ENCODE measurements around the gene ADAMTS16.
"Not testable (repeated sequence)": the region's sequence is repeated elsewhere in the genome, so short reads cannot be mapped to it uniquely, and the experiment has no call there.

ADAMTS16 gene

DNA sequence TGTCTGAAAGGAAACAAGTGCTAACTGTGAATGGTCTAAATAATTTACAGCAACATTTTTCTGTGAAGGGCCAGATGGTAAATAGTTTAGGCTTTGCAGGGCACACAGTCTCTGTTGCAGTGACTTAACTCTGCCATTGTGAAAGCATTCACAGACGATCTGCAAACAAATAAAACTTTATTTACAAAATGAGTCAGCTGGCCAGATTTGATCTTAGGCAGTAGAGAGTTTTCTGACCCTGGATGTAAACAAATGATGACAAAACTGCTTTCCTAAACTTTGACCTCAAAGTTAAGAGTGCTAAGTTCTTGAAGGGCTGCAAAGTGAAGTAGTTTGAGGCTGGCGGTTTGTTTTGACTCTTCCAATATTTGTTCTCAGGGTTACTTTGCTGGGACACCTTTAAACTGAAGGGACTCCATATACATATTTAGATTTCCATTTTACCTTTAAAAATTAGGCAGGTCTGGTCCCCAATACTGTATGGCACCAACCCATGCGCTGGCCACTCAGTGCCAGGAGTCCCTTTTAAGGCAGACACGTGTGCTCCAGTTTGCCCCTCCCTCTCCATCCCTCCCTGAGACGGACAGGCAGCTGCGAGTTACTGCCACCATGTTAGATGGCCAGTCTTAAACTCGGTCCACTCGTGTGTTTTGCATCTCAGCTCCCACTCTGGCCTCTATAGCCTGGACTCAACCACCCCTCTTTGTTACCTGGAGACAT, 4.0 kb upstream of the ADAMTS16 start:
- Histone ChIP-seq H3K9ac (ENCODE audit: low read depth, low read length, poor library complexity) (no peak overlapping the region), H3K4me3 (ENCODE audit: low read length in 2 of 2) (no peak overlapping the region), H3K18ac (ENCODE audit: low read length) (no peak overlapping the region), H3K23ac (ENCODE audit: low read depth, low read length, poor library complexity) (no peak overlapping the region), H3K4me2 (ENCODE audit: insufficient read depth, low read length, poor library complexity, severe bottlenecking) (no peak overlapping the region), H2BK15ac (ENCODE audit: low read length) (no peak overlapping the region), H4K91ac (ENCODE audit: low read depth, low read length, poor library complexity) (no peak overlapping the region), H4K8ac (ENCODE audit: low read depth, low read length) (no peak overlapping the region), H3K36me3 (replicated peaks in 1 of 2; ENCODE audit: control insufficient read depth in 2 of 2, insufficient read depth in 2 of 2, low read length in 2 of 2) (no peaks in the 10 kb centered on the region), H2AFZ (ENCODE audit: low read length) (no peak overlapping the region), H3K9me3 (replicated peaks in 1 of 2; ENCODE audit: control insufficient read depth in 2 of 2, insufficient read depth in 1 of 2, low read depth in 1 of 2, low read length in 2 of 2) (no peaks in the 10 kb centered on the region), H3K27me3 (ENCODE audit: control insufficient read depth in 3 of 3, insufficient read depth in 3 of 3, low read depth in 1 of 3, low read length in 3 of 3) (peaks cover 3 to 21% (median 13%) of the 10 kb centered on the region in 3 experiments), H2AK5ac (ENCODE audit: low read depth, low read length) (no peak overlapping the region), H3K14ac (ENCODE audit: low read length) (no peak overlapping the region), H3K4me1 (ENCODE audit: control insufficient read depth in 2 of 2, insufficient read depth in 1 of 2, low read depth in 1 of 2, low read length in 2 of 2) (peaks cover 0 to under 1% of the 10 kb centered on the region in 2 donors), H2BK12ac (ENCODE audit: low read length) (no peak overlapping the region), H2BK120ac (ENCODE audit: low read depth, low read length) (no peak overlapping the region), H2BK5ac (ENCODE audit: low read length) (no peak overlapping the region), H3K4ac (ENCODE audit: low read length) (no peak overlapping the region), H3K27ac (replicated peaks; ENCODE audit: low read length) (no peak overlapping the region), H3K79me1 (ENCODE audit: low read depth, low read length) (peaks cover 5% of the 10 kb centered on the region)
- DNase-seq (ENCODE audit: low spot score): no peak
- no CpG with 5 or more reads among the region's 8 CpGs for WGBS, 2 donors (ENCODE audit: extremely low coverage in 2 of 2, insufficient read length in 2 of 2, insufficient replicate concordance in 1 of 2)

GRCh38 chr5:5137851-5138250, 2.3 kb upstream of the ADAMTS16 start:
- H3K36me3 ChIP-seq (replicated peaks in 1 of 2; ENCODE audit: control insufficient read depth in 2 of 2, insufficient read depth in 2 of 2, low read length in 2 of 2); H3K79me1 ChIP-seq (ENCODE audit: low read depth, low read length); DNase-seq (ENCODE audit: low spot score); H4K91ac ChIP-seq (ENCODE audit: low read depth, low read length, poor library complexity); H3K27ac ChIP-seq (replicated peaks; ENCODE audit: low read length); H3K4ac ChIP-seq (ENCODE audit: low read length); H2BK15ac ChIP-seq (ENCODE audit: low read length); H3K4me2 ChIP-seq (ENCODE audit: insufficient read depth, low read length, poor library complexity, severe bottlenecking); H3K18ac ChIP-seq (ENCODE audit: low read length); H4K8ac ChIP-seq (ENCODE audit: low read depth, low read length); H2BK12ac ChIP-seq (ENCODE audit: low read length); H2BK120ac ChIP-seq (ENCODE audit: low read depth, low read length); H3K23ac ChIP-seq (ENCODE audit: low read depth, low read length, poor library complexity); H3K4me1 ChIP-seq (ENCODE audit: control insufficient read depth in 2 of 2, insufficient read depth in 1 of 2, low read depth in 1 of 2, low read length in 2 of 2); H2AFZ ChIP-seq (ENCODE audit: low read length); H3K9me3 ChIP-seq (replicated peaks in 1 of 2; ENCODE audit: control insufficient read depth in 2 of 2, insufficient read depth in 1 of 2, low read depth in 1 of 2, low read length in 2 of 2); H3K9ac ChIP-seq (ENCODE audit: low read depth, low read length, poor library complexity); H3K14ac ChIP-seq (ENCODE audit: low read length); H2BK5ac ChIP-seq (ENCODE audit: low read length); H2AK5ac ChIP-seq (ENCODE audit: low read depth, low read length); H3K4me3 ChIP-seq (ENCODE audit: low read length in 2 of 2): not testable (repeated sequence)
- peaks cover 3 to 26% (median 16%) of the 10 kb centered on the region in 3 experiments for H3K27me3 ChIP-seq (ENCODE audit: control insufficient read depth in 3 of 3, insufficient read depth in 3 of 3, low read depth in 1 of 3, low read length in 3 of 3)
- no CpG with 5 or more reads among the region's 24 CpGs for WGBS, 2 donors (ENCODE audit: extremely low coverage in 2 of 2, insufficient read length in 2 of 2, insufficient replicate concordance in 1 of 2)

DNA sequence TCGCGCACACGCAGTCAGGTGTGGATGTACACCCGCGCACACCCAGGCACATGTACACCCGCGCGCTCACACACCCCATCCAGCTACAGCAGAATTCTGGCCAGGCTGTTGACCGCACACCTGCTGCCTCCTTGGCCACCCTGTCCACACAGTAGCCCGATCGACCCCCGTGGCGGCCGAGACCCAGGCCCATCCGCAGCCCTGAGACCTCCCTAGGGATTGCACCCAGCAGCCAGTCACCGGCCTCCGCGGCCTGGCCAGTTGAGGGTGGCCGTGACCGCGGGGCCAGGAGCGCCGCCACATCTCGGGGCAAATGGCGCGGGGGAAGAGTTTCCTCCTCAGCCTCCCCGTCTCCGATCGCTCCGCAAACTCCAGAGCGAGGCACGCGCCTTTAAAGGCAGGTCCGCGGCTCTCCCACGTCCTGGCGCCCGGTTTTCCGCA, 774 bp upstream of the ADAMTS16 start:
- Histone ChIP-seq H2BK15ac (ENCODE audit: low read length) (peak overlapping the region; percentile 99), H3K4ac (ENCODE audit: low read length) (no peak overlapping the region), H3K36me3 (replicated peaks in 1 of 2; ENCODE audit: control insufficient read depth in 2 of 2, insufficient read depth in 2 of 2, low read length in 2 of 2) (no peaks in the 10 kb centered on the region), H3K27ac (replicated peaks; ENCODE audit: low read length) (no peak overlapping the region), H2BK120ac (ENCODE audit: low read depth, low read length) (no peak overlapping the region), H2AK5ac (ENCODE audit: low read depth, low read length) (peak overlapping the region; percentile 94), H2BK5ac (ENCODE audit: low read length) (peak overlapping the region; percentile 75), H3K9ac (ENCODE audit: low read depth, low read length, poor library complexity) (peak overlapping the region; percentile 94), H3K14ac (ENCODE audit: low read length) (peak overlapping the region; percentile 94), H2BK12ac (ENCODE audit: low read length) (peak overlapping the region; percentile 58), H3K79me1 (ENCODE audit: low read depth, low read length) (peaks cover 5% of the 10 kb centered on the region), H3K4me2 (ENCODE audit: insufficient read depth, low read length, poor library complexity, severe bottlenecking) (peak overlapping the region; percentile 94), H3K4me3 (ENCODE audit: low read length in 2 of 2) (peak overlapping the region; percentile 43 to 95), H4K8ac (ENCODE audit: low read depth, low read length) (peak overlapping the region; percentile 65), H3K4me1 (ENCODE audit: control insufficient read depth in 2 of 2, insufficient read depth in 1 of 2, low read depth in 1 of 2, low read length in 2 of 2) (peaks cover 1 to 2% of the 10 kb centered on the region in 2 donors), H4K91ac (ENCODE audit: low read depth, low read length, poor library complexity) (peak overlapping the region; percentile 85), H3K9me3 (replicated peaks in 1 of 2; ENCODE audit: control insufficient read depth in 2 of 2, insufficient read depth in 1 of 2, low read depth in 1 of 2, low read length in 2 of 2) (no peaks in the 10 kb centered on the region), H3K18ac (ENCODE audit: low read length) (peak overlapping the region; percentile 97), H2AFZ (ENCODE audit: low read length) (peak overlapping the region; percentile 90), H3K27me3 (ENCODE audit: control insufficient read depth in 3 of 3, insufficient read depth in 3 of 3, low read depth in 1 of 3, low read length in 3 of 3) (peaks cover 3 to 26% (median 16%) of the 10 kb centered on the region in 3 experiments), H3K23ac (ENCODE audit: low read depth, low read length, poor library complexity) (peak overlapping the region; percentile 95)
- no peak for DNase-seq (ENCODE audit: low spot score)
- no CpG with 5 or more reads among the region's 39 CpGs for WGBS, 2 donors (ENCODE audit: extremely low coverage in 2 of 2, insufficient read length in 2 of 2, insufficient replicate concordance in 1 of 2)

GRCh38 chr5:5140479-5141338, 579 bp downstream of the ADAMTS16 start:
- Histone ChIP-seq H3K18ac (ENCODE audit: low read length) (peak overlapping the region; percentile 89), H4K91ac (ENCODE audit: low read depth, low read length, poor library complexity) (no peak overlapping the region), H3K36me3 (replicated peaks in 1 of 2; ENCODE audit: control insufficient read depth in 2 of 2, insufficient read depth in 2 of 2, low read length in 2 of 2) (no peaks in the 10 kb centered on the region), H3K4me3 (ENCODE audit: low read length in 2 of 2) (peak overlapping the region; percentile 15 to 95), H3K9ac (ENCODE audit: low read depth, low read length, poor library complexity) (peak overlapping the region; percentile 60), H3K4me1 (ENCODE audit: control insufficient read depth in 2 of 2, insufficient read depth in 1 of 2, low read depth in 1 of 2, low read length in 2 of 2) (peaks cover 1 to 2% of the 10 kb centered on the region in 2 donors), H2AK5ac (ENCODE audit: low read depth, low read length) (no peak overlapping the region), H3K4me2 (ENCODE audit: insufficient read depth, low read length, poor library complexity, severe bottlenecking) (peak overlapping the region; percentile 94), H2BK120ac (ENCODE audit: low read depth, low read length) (no peak overlapping the region), H3K9me3 (replicated peaks in 1 of 2; ENCODE audit: control insufficient read depth in 2 of 2, insufficient read depth in 1 of 2, low read depth in 1 of 2, low read length in 2 of 2) (no peaks in the 10 kb centered on the region), H2BK5ac (ENCODE audit: low read length) (no peak overlapping the region), H3K27me3 (ENCODE audit: control insufficient read depth in 3 of 3, insufficient read depth in 3 of 3, low read depth in 1 of 3, low read length in 3 of 3) (peaks cover 3 to 26% (median 16%) of the 10 kb centered on the region in 3 experiments), H3K23ac (ENCODE audit: low read depth, low read length, poor library complexity) (no peak overlapping the region), H4K8ac (ENCODE audit: low read depth, low read length) (no peak overlapping the region), H3K79me1 (ENCODE audit: low read depth, low read length) (peaks cover 5% of the 10 kb centered on the region), H3K4ac (ENCODE audit: low read length) (no peak overlapping the region), H3K14ac (ENCODE audit: low read length) (no peak overlapping the region), H2BK15ac (ENCODE audit: low read length) (no peak overlapping the region), H2BK12ac (ENCODE audit: low read length) (no peak overlapping the region), H3K27ac (replicated peaks; ENCODE audit: low read length) (no peak overlapping the region), H2AFZ (ENCODE audit: low read length) (peak overlapping the region; percentile 90)
- no peak for DNase-seq (ENCODE audit: low spot score)
- no CpG with 5 or more reads among the region's 57 CpGs for WGBS, 2 donors (ENCODE audit: extremely low coverage in 2 of 2, insufficient read length in 2 of 2, insufficient replicate concordance in 1 of 2)
